K562 (cell line): ENCODE results near the gene RNASE8. TPM values are rescaled to one million over a fixed set of nuclear protein-coding genes. Genes with fewer than 3 reads are reported as not detected.

Experiments used
- ATAC-seq: fragments of 200-7000 bp; cut with Tn5 transposase; 3 replicates; pipeline ENCODE4 v1.9.1; 2020; ENCODE audit warnings: moderate library complexity
- BruUV-seq: library from RNA; stranded (reverse); fragments of 400-500 nt; replicated peaks from 2 replicates; lab custom pipeline; 2021; lab: Mats Ljungman, UMichigan
- CTCF ChIA-PET: fragments of 300-600 bp; formaldehyde crosslinking; extraction: SDS; loops from one replicate; lab custom pipeline; 2021; ENCODE audit warnings: low intra/inter-chr PET ratio; lab: Yijun Ruan, JAX
- POLR2A ChIA-PET: fragments of 300-600, 350-650 bp; sonication (Branson Sonifier 250); formaldehyde crosslinking; extraction: SDS; loops from one replicate; lab custom pipeline; 2021; ENCODE audit warnings: antibody characterized with exemption, inconsistent platforms; lab: Yijun Ruan, JAX
- DNase-seq, 4 experiments: peaks; one replicate each; pipeline versions ENCODE4 v3.0.0 to v3.0.0-alpha.2; 2011 to 2018; ENCODE audit warnings: low spot score in 3 of 4, mixed read lengths in 3 of 4; ENCODE audit errors: extremely low read depth in 1 of 4
- FAIRE-seq: peaks from 2 replicates; lab custom pipeline; 2011; peaks lifted over from hg19 to GRCh38; lab: Jason Lieb, UNC
- H2AFZ ChIP-seq: 2 replicates; pipeline ENCODE4 v1.6.0; 2011; ENCODE audit warnings: low read depth, low read length, control low read depth, inconsistent platforms
- H3K27ac ChIP-seq: fragments of 200-600 bp; 3 replicates; pipeline ENCODE4 v1.8.0; 2011; ENCODE audit warnings: low read depth, mild to moderate bottlenecking, control low read depth, inconsistent platforms, low read length, moderate library complexity, mixed read lengths; ENCODE audit errors: extremely low read depth
- H3K27me3 ChIP-seq, 2 experiments: fragments of 300-600 bp in 1 of 2; 2 replicates in 1 of 2; 3 replicates in 1 of 2; pipeline versions ENCODE4 v1.6.0 to v1.8.0; 2011; ENCODE audit warnings: inconsistent platforms in 2 of 2, low read length in 2 of 2, mild to moderate bottlenecking in 1 of 2, mixed read lengths in 1 of 2, moderate library complexity in 1 of 2; ENCODE audit not compliant: control insufficient read depth in 2 of 2, insufficient read depth in 2 of 2
- H3K36me3 ChIP-seq: fragments of 300-600 bp; 3 replicates; pipeline ENCODE4 v1.8.0; 2011; ENCODE audit warnings: mild to moderate bottlenecking, low read length, inconsistent platforms; ENCODE audit not compliant: control insufficient read depth, insufficient read depth
- H3K4me1 ChIP-seq, 2 experiments: fragments of 200-600 bp in 1 of 2; replicated peaks in 1 of 2; 2 replicates in 1 of 2; 3 replicates in 1 of 2; pipeline versions ENCODE4 v1.5.1 to v1.8.0; 2011; ENCODE audit warnings: inconsistent platforms in 2 of 2, low read length in 2 of 2, mild to moderate bottlenecking in 1 of 2, mixed read lengths in 1 of 2, moderate library complexity in 1 of 2; ENCODE audit not compliant: control insufficient read depth in 2 of 2, insufficient read depth in 2 of 2
- H3K4me2 ChIP-seq: 2 replicates; pipeline ENCODE4 v1.6.1; 2011; ENCODE audit warnings: low read length, control low read depth, inconsistent platforms, mixed read lengths; ENCODE audit not compliant: insufficient read depth
- H3K4me3 ChIP-seq: fragments of 200-600 bp; sonication (generic), shearing (Covaris generic); 2 replicates; pipeline ENCODE4 v1.5.1; 2016; ENCODE audit warnings: control low read depth, inconsistent platforms
- H3K79me2 ChIP-seq: fragments of 200-600 bp; 3 replicates; pipeline ENCODE4 v1.8.0; 2011; ENCODE audit warnings: low read length, inconsistent platforms; ENCODE audit not compliant: control insufficient read depth, insufficient read depth
- H3K9ac ChIP-seq, 2 experiments: 2 replicates each; pipeline versions ENCODE4 v1.6.0 to v1.6.1; 2011; ENCODE audit warnings: low read depth in 2 of 2, low read length in 2 of 2, control low read depth in 1 of 2, inconsistent platforms in 1 of 2, mild to moderate bottlenecking in 1 of 2, mixed read lengths in 1 of 2; ENCODE audit not compliant: insufficient read depth in 1 of 2
- H3K9me1 ChIP-seq: one replicate; pipeline ENCODE4 v1.6.0; 2011; ENCODE audit warnings: inconsistent platforms, mild to moderate bottlenecking, low read length, moderate library complexity; ENCODE audit not compliant: control insufficient read depth, insufficient read depth
- H3K9me3 ChIP-seq: replicated peaks from 2 replicates; pipeline ENCODE4 v1.5.1; 2011; ENCODE audit warnings: low read depth, low read length, inconsistent platforms; ENCODE audit not compliant: control insufficient read depth, insufficient read depth
- H4K20me1 ChIP-seq: replicated peaks from 2 replicates; pipeline ENCODE4 v1.6.1; 2011; ENCODE audit warnings: low read length, inconsistent platforms, mixed read lengths; ENCODE audit not compliant: control insufficient read depth, insufficient read depth
- CBFA2T2 ChIP-seq: fragments of 450-650 bp; conservative IDR thresholded peaks from 2 replicates; pipeline ENCODE4 v1.6.1; 2017; ENCODE audit warnings: mild to moderate bottlenecking
- DMBX1 ChIP-seq: fragments of 250-450 bp; sonication (Bioruptor Pico); IDR thresholded peaks from 2 replicates; pipeline ENCODE4 v1.8.0; 2022; ENCODE audit warnings: inconsistent platforms, mild to moderate bottlenecking, moderate library complexity, borderline replicate concordance
- KAT7 ChIP-seq: sonication (generic); formaldehyde crosslinking; IDR thresholded peaks from 2 replicates; pipeline ENCODE4 v1.8.0; 2022; ENCODE audit warnings: missing genetic modification reagents, mild to moderate bottlenecking, borderline replicate concordance
- KLF1 ChIP-seq: fragments of 450-650 bp; IDR thresholded peaks from 2 replicates; pipeline ENCODE4 v1.6.1; 2016; ENCODE audit warnings: missing genetic modification characterization, missing compliant biosample characterization
- MBD2 ChIP-seq: sonication (generic); IDR thresholded peaks from 2 replicates; pipeline ENCODE4 v1.6.1; 2016; ENCODE audit warnings: low read depth, borderline replicate concordance
- MEF2A ChIP-seq: IDR thresholded peaks from 2 replicates; pipeline ENCODE4 v1.6.1; 2011; ENCODE audit warnings: low read depth, mild to moderate bottlenecking, low read length, moderate library complexity; ENCODE audit not compliant: control insufficient read depth
- POLR2G ChIP-seq: fragments of 200-400 bp; formaldehyde crosslinking; IDR thresholded peaks from 2 replicates; pipeline ENCODE4 v1.6.1; 2017; ENCODE audit warnings: low read depth, mild to moderate bottlenecking, antibody characterized with exemption, low read length, moderate library complexity
- SIRT6 ChIP-seq: IDR thresholded peaks from one replicate; pipeline ENCODE4 v1.6.1; 2012; ENCODE audit warnings: low read depth, mild to moderate bottlenecking, control low read depth, inconsistent platforms, low read length, moderate library complexity
- SMARCA4 ChIP-seq: fragments of 450-650 bp; IDR thresholded peaks from 2 replicates; pipeline ENCODE4 v1.6.1; 2016
- SNRNP70 ChIP-seq: fragments of 200-400 bp; formaldehyde crosslinking; optimal IDR thresholded peaks from 2 replicates; pipeline ENCODE3; 2017; ENCODE audit warnings: low read depth, low read length
- ZNF175 ChIP-seq: fragments of 200-800 bp; sonication (Bioruptor generic); IDR thresholded peaks from 2 replicates; pipeline ENCODE4 v1.6.1; 2016; ENCODE audit warnings: low read depth, mild to moderate bottlenecking, missing genetic modification characterization, missing compliant biosample characterization
- ZNF316 ChIP-seq: fragments of 450-650 bp; IDR thresholded peaks from 2 replicates; pipeline ENCODE4 v1.6.1; 2016
- WGBS: fragments of 100-300 bp; shearing (Covaris generic); methylation state at CpG from one replicate; pipeline ENCODE4 v1.1.6; 2016; ENCODE audit warnings: low coverage, mixed read lengths; ENCODE audit not compliant: insufficient coverage; ENCODE audit errors: missing lambda C conversion rate; 5-methylcytosine and 5-hydroxymethylcytosine counted together
- in situ Hi-C: fragments of 300-500 bp; cut with MboI; formaldehyde crosslinking; loops from 4 replicates; pipeline ENCODE4 v1.15.0; 2018; ENCODE audit warnings: inconsistent platforms, mixed read lengths
- intact Hi-C: fragments of 100-400 bp; cut with micrococcal nuclease; formaldehyde crosslinking; loops from 2 replicates; pipeline ENCODE4 v1.14.2; 2022
- polyA plus RNA-seq, 8 experiments: library from polyadenylated mRNA; depleted of rRNA in 4 of 8; stranded (reverse) in 5 of 8; unstranded in 3 of 8; fragments of >200 nt; fragmentation: Nextera tagmentation in 2 of 8; fragmentation: Illumina TruSeq in 1 of 8; extraction: Ambion mirVana in 2 of 8; extraction: Trizol in 1 of 8; gene quantifications; 2 replicates each; pipeline versions ENCODE4 v1.2.1 to v1.2.3, GENCODE V29; 2011 to 2014; ENCODE audit warnings: inconsistent platforms in 1 of 8, missing spikeins in 1 of 8
- total RNA-seq, 7 experiments: library from RNA; depleted of rRNA in 6 of 7; stranded (reverse); fragments of >200 nt in 6 of 7; fragmentation: Illumina TruSeq in 2 of 7; extraction: Trizol in 2 of 7; gene quantifications; 2 replicates each; pipeline versions ENCODE4 v1.2.1 to v1.2.3, GENCODE V29; 2011 to 2021; ENCODE audit warnings: low replicate concordance in 1 of 7
- TF ChIP-seq, protein P1 (sequence below): fragments of 150-350 bp; conservative IDR thresholded peaks from 2 replicates; pipeline ENCODE4 v1.6.1; 2014; ENCODE audit warnings: low read length

Gene RNASE8
- total and polyA plus RNA-seq, 9 of the 15 experiments (the other 6 are each of a cell fraction or from before 2014, with no cell fraction given): not detected

DNA sequence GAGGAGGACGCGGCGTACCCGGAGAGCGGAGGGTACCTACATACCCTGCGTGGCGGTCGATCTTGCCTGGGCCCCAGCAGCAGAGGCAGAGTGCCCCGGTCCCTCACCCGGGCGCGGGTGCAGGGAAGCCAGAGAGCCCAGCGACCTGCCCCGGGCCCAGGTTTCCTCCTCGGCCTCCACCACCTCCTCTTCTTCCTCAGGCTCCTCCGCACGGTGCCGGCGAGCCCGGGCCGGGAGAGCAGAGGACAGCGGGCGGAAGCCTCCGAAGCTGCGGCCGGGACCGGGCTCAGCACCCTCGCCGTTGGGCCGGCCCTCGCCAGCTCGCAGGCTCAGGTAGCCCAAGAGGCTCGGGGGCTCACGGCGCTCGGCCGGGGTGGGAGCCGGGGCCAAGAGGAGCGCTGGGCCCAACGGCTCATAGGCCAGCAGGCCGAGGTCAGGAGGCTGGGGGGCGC, 34.2 kb downstream of the RNASE8 start:
- Histone ChIP-seq H3K4me2 (no peak overlapping the region), H3K79me2 (no peaks in the 10 kb centered on the region), H3K9ac (no peak overlapping the region), H3K27me3 (no peaks in the 10 kb centered on the region), H3K9me3 (no peaks in the 10 kb centered on the region), H3K36me3 (peaks cover 5% of the 10 kb centered on the region; the same call in 1 of the 3 replicates), H3K4me3 (no peak overlapping the region), H3K4me1 (peaks cover 2 to 29% of the 10 kb centered on the region in 2 experiments; a peak in 3 of 5 replicates), H3K27ac (no peak overlapping the region), H3K9me1 (no peaks in the 10 kb centered on the region), H2AFZ (no peak overlapping the region), H4K20me1 (no peaks in the 10 kb centered on the region)
- no TSS peak for BruUV-seq
- no peak for TF ChIP-seq ZNF316
- TF ChIP-seq POLR2G: peak; percentile 14; the same call in 1 of the 2 replicates
- TF ChIP-seq MEF2A: no peak
- CTCF ChIA-PET: interaction anchor here (1.5 to 2.5 kb wide), 5 partner anchors 13 to 234 kb away, joined by 5 to 21 read pairs (median 11); partner anchors contain the start of gene ARHGEF40
- ATAC-seq: no peak
- intact Hi-C loops (no loop called here), in situ Hi-C loops (no loop called here)
- FAIRE-seq: no peak
- DNase-seq: no peak
- 86% methylated on average over 10 of the region's 42 CpGs for WGBS
- POLR2A ChIA-PET: interaction anchor here (0.6 to 1.1 kb wide), 3 partner anchors 8 to 20 kb away, joined by 3 read pairs; partner anchors contain the start of gene TMEM253

DNA sequence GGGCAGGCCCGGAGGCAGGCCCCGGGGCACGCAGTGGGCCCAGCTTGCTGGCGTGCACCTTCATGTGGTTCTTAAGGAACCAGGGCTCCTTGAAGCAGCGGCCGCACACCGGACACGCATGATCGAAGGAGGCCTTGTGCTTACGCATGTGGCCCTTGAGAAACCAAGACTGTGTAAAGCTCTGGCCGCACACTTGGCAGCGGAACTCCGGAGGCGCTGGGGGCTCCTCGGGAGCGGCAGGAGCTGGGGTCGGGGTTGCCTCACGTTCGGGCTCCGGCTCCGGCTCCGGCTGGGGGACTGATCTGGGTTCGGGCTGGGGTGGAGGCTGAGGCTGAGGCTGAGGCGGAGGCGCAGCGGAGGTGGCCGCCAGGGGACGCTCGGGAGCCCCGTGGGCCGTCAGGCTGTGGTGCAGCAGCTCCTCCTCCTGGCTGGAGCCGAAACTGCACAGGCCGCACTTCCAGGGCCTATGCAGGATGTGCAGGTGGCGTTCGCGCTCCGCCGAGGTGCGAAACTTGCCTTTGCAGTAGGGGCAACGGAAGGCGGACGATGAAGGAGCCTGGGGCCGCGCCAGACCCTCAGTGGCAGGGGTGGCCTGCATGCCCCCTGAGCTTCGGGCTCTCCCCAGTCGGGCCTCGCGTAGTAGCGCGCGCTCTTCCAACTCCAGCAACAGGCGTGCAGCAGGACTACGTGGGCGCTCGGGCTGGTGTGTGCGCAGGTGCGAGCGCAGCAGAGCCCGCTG, 34.8 kb downstream of the RNASE8 start:
- Histone ChIP-seq H3K9ac (no peak overlapping the region), H3K4me3 (no peak overlapping the region), H3K79me2 (no peaks in the 10 kb centered on the region), H4K20me1 (no peaks in the 10 kb centered on the region), H3K36me3 (peaks cover 5% of the 10 kb centered on the region; the same call in 1 of the 3 replicates), H3K4me1 (peaks cover 4 to 29% of the 10 kb centered on the region in 2 experiments; a peak in 4 of 5 replicates), H2AFZ (no peak overlapping the region), H3K27me3 (no peaks in the 10 kb centered on the region), H3K4me2 (no peak overlapping the region), H3K9me3 (no peaks in the 10 kb centered on the region), H3K27ac (no peak overlapping the region), H3K9me1 (no peaks in the 10 kb centered on the region)
- FAIRE-seq: no peak
- peak; percentile 88 for ATAC-seq
- no TSS peak for BruUV-seq
- ChIA-PET POLR2A (interaction anchor here (0.6 to 1.3 kb wide), 4 partner anchors 9 to 22 kb away, joined by 3 read pairs; partner anchors contain the start of genes ARHGEF40 and TMEM253), CTCF (interaction anchor here (1.5 to 2.5 kb wide), 6 partner anchors 12 to 235 kb away, joined by 5 to 21 read pairs (median 10); partner anchors contain the start of gene ARHGEF40)
- in situ Hi-C loops (no loop called here), intact Hi-C loops (no loop called here)
- DNase-seq: peak; percentile 72 to 78 (median 74)
- WGBS: 29% methylated on average over 15 of the region's 59 CpGs
- no peak for TF ChIP-seq SIRT6
- TF ChIP-seq, protein P1, sequence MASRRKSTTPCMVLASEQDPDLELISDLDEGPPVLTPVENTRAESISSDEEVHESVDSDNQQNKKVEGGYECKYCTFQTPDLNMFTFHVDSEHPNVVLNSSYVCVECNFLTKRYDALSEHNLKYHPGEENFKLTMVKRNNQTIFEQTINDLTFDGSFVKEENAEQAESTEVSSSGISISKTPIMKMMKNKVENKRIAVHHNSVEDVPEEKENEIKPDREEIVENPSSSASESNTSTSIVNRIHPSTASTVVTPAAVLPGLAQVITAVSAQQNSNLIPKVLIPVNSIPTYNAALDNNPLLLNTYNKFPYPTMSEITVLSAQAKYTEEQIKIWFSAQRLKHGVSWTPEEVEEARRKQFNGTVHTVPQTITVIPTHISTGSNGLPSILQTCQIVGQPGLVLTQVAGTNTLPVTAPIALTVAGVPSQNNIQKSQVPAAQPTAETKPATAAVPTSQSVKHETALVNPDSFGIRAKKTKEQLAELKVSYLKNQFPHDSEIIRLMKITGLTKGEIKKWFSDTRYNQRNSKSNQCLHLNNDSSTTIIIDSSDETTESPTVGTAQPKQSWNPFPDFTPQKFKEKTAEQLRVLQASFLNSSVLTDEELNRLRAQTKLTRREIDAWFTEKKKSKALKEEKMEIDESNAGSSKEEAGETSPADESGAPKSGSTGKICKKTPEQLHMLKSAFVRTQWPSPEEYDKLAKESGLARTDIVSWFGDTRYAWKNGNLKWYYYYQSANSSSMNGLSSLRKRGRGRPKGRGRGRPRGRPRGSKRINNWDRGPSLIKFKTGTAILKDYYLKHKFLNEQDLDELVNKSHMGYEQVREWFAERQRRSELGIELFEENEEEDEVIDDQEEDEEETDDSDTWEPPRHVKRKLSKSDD: no peak
- TF ChIP-seq MBD2: no peak
- TF ChIP-seq KAT7 (CRISPR knock-in tag): no peak
- TF ChIP-seq ZNF175 (CRISPR knock-in tag): no peak
- no peak for TF ChIP-seq DMBX1 (CRISPR knock-in tag)
- no peak for TF ChIP-seq CBFA2T2
- no peak for TF ChIP-seq KLF1
- TF ChIP-seq SNRNP70: no peak
- TF ChIP-seq SMARCA4: no peak
